Measurements from ENCODE around the gene FAM3D.

The FAM3D gene

DNA sequence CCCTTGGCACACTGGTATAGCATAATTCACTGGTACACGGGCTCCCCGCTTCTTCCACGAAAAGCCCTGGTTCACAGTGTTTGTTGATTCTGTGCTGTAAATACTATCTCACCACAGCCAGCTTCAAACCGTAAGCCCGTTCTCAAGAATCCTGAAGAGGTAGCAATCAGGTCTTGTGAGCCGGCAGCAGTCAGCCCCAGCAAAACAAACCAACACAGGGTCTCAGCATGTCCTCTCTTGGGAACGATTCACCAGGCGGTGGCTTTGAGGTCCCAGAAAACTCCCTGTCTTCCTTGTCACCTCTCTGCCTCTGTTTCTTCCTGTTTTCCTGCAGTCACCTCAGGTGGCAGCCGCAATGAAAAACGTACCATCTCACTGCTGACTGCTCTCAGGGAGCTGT is 19.1 kb upstream of the FAM3D start:
- H3K9me3 ChIP-seq = no peaks in the 10 kb centered on the region
- H3K27me3 ChIP-seq = no peaks in the 10 kb centered on the region
- TF ChIP-seq, protein P1, sequence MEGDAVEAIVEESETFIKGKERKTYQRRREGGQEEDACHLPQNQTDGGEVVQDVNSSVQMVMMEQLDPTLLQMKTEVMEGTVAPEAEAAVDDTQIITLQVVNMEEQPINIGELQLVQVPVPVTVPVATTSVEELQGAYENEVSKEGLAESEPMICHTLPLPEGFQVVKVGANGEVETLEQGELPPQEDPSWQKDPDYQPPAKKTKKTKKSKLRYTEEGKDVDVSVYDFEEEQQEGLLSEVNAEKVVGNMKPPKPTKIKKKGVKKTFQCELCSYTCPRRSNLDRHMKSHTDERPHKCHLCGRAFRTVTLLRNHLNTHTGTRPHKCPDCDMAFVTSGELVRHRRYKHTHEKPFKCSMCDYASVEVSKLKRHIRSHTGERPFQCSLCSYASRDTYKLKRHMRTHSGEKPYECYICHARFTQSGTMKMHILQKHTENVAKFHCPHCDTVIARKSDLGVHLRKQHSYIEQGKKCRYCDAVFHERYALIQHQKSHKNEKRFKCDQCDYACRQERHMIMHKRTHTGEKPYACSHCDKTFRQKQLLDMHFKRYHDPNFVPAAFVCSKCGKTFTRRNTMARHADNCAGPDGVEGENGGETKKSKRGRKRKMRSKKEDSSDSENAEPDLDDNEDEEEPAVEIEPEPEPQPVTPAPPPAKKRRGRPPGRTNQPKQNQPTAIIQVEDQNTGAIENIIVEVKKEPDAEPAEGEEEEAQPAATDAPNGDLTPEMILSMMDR (IDR thresholded peaks at IDR 0.05; ENCODE audit: low read depth, low read length) = no peak
- H3K36me3 ChIP-seq = no peaks in the 10 kb centered on the region
- no peak overlapping the region for H3K4me3 ChIP-seq (ENCODE audit: low read depth, low read length)
- H3K4me1 ChIP-seq = no peaks in the 10 kb centered on the region
- DNase-seq = no peak

DNA sequence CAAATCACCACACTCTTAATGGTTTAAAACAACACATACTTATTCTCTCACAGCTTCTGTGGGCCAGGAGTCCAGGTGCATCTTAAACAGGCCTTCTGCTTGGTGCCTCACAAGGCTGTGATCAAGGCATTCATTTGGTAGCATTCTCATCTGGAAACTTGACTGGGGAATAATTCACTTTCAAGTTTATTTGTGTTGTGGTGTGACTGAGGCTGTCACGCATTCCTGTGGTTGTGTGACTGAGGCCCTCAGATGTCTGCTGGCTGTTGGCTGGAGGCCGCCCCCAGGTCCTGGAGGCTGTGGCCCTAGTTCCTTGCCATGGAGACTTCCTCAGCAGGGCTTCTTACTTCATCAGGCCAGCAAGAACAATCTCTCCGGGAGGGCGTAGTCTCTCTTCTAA is 16.9 kb upstream of the FAM3D start:
- TF ChIP-seq, protein P1 (IDR thresholded peaks at IDR 0.05; ENCODE audit: low read depth, low read length) = no peak
- H3K4me3 ChIP-seq (ENCODE audit: low read depth, low read length) = no peak overlapping the region
- H3K4me1 ChIP-seq = no peaks in the 10 kb centered on the region
- no peaks in the 10 kb centered on the region for H3K9me3 ChIP-seq
- H3K36me3 ChIP-seq = no peaks in the 10 kb centered on the region
- H3K27me3 ChIP-seq = no peaks in the 10 kb centered on the region
- DNase-seq = no peak

DNA sequence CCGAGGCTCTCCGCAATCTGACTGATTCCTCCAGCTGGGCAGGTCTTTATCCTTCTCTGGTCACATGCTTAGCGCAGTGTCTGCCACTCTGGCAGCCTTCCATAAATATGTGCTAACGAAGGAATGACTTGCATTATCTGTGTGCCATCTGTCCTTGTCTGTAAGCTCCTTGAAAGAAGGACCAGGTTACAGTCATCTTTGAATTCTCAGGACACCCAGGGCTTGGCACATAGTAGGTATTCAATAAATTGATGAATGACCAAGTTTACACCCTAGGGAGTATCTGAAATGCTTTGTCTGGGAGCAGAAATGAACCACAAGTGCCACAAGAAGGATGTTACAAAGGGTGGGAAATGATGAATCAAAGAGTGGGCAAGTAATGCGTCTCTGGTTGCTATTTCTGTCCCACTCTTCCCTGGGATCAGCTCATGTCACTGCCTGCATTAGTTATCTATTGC is 16.5 kb upstream of the FAM3D start:
- DNase-seq = no peak
- H3K4me1 ChIP-seq = no peaks in the 10 kb centered on the region
- H3K27me3 ChIP-seq = no peaks in the 10 kb centered on the region
- no peaks in the 10 kb centered on the region for H3K36me3 ChIP-seq
- H3K9me3 ChIP-seq = no peaks in the 10 kb centered on the region
- no peak overlapping the region for H3K4me3 ChIP-seq (ENCODE audit: low read depth, low read length)
- TF ChIP-seq, protein P1 (IDR thresholded peaks at IDR 0.05; ENCODE audit: low read depth, low read length) = no peak

DNA sequence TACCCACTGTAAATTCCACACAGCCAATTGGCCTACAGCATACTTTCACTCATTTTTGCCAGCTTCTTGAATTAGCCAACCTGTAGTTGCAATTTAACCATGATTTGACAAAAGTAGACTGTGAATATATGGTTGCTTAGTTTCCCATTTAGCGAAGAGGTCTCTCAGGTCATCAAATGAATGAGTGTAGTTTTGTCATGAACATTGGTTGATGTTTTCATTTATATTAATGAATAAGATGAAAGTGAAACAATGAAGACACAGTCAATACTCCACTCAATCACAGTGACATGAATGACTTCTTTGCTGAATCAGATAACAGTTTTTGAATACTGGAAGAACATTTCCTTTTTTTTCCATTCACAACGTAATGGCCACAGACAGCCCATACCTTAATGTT is 15.3 kb upstream of the FAM3D start:
- Histone ChIP-seq H3K4me3 (ENCODE audit: low read depth, low read length) (no peak overlapping the region), H3K27me3 (no peaks in the 10 kb centered on the region), H3K36me3 (no peaks in the 10 kb centered on the region), H3K9me3 (no peaks in the 10 kb centered on the region), H3K4me1 (no peaks in the 10 kb centered on the region)
- DNase-seq = no peak
- TF ChIP-seq, protein P1 (IDR thresholded peaks at IDR 0.05; ENCODE audit: low read depth, low read length) = no peak

DNA sequence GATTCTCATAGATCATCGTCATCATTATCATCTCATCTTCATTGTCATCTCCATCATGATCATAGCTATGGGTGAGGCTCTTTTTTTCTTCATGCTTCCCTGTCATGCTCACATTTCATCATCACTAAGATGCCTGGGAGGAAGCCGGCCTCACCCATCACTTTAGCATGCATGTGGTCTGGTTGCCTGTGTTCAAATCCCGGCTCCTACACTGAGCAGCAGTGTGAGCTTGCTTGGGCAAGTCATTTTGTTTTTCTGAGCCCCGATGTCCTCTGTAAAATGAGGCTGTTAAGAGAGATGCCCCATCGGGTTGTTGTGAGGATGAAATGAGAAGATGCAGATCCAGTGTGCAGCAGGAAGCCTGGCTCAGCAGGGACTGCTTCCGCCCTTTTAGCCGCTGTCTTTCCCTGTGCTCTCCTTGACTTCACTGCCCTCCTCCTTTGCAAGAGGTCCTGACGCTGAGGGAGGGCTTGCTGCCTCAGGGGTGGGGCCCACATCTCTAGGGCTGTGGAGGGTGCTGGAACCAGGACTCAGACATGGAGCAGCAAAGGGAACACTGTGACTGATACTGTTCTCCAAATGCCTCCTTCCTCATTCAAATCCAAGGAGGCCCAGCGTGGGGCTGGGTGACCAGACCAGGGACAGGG is 14.4 kb upstream of the FAM3D start:
- DNase-seq = no peak
- H3K4me3 ChIP-seq (ENCODE audit: low read depth, low read length) = no peak overlapping the region
- no peaks in the 10 kb centered on the region for H3K27me3 ChIP-seq
- H3K9me3 ChIP-seq = no peaks in the 10 kb centered on the region
- no peaks in the 10 kb centered on the region for H3K4me1 ChIP-seq
- no peaks in the 10 kb centered on the region for H3K36me3 ChIP-seq
- TF ChIP-seq, protein P1 (IDR thresholded peaks at IDR 0.05; ENCODE audit: low read depth, low read length) = no peak

DNA sequence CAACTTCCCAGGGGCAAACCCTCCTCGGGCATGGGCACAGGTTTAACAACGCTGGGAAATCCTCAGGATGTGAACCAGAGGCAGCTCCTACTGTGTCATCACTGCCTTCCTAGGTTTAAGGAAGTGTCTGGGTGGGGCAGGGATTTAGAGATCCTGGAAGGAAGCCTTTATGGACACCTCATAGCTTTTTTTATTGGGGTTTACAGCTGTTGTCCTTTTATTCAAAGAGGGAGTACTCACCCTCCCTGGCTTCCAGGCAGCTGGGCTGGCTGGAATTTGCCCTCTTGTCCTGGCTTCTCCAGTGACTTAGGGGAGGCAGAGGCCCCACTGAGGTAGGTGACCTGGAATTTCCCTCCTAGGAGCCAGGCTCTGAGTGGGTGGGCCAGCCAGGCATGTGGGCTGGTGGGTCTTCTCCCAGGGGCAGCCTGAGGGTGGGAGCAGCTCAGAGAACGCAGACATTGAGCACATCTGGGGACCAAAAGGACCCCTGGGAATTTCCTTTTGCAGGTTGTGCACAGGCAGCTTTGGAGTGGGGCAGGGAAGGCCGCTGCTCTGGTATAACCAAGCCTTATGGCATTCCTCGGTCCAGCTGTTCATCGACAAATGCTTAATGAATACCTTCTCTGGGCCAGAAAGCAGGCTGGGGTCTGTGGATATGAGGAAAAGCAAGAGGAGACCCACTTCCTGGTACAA is 13.5 kb upstream of the FAM3D start:
- Histone ChIP-seq H3K4me3 (ENCODE audit: low read depth, low read length) (no peak overlapping the region), H3K4me1 (no peaks in the 10 kb centered on the region), H3K9me3 (no peaks in the 10 kb centered on the region), H3K36me3 (no peaks in the 10 kb centered on the region), H3K27me3 (no peaks in the 10 kb centered on the region)
- DNase-seq = no peak
- TF ChIP-seq, protein P1 (IDR thresholded peaks at IDR 0.05; ENCODE audit: low read depth, low read length) = no peak
